GM23338 (cell line): ENCODE results near the gene TBCEL. TPM values are rescaled to one million over a fixed set of nuclear protein-coding genes. Genes with fewer than 3 reads are reported as not detected.

Experiments
- ATAC-seq: fragments of 200-7000 bp; cut with Tn5 transposase; 3 replicates; pipeline ENCODE4 v1.9.1; 2020
- DNase-seq: peaks from one replicate; pipeline ENCODE4 v3.0.0-alpha.2; 2015; ENCODE audit warnings: low spot score
- H2AFZ ChIP-seq: fragments of 200-600 bp; sonication (generic); 2 replicates; pipeline ENCODE4 v1.8.0; 2016; ENCODE audit warnings: antibody characterized with exemption, mild to moderate bottlenecking, moderate library complexity
- H3F3A ChIP-seq: fragments of 200-600 bp; sonication (generic); replicated peaks from 2 replicates; pipeline ENCODE4 v1.8.0; 2017; ENCODE audit warnings: antibody characterized with exemption, mixed run types, low read depth
- H3K27ac ChIP-seq: fragments of 200-600 bp; sonication (generic); 2 replicates; pipeline ENCODE4 v1.6.1; 2016; ENCODE audit warnings: low read depth
- H3K27me3 ChIP-seq: fragments of 200-600 bp; sonication (generic); 2 replicates; pipeline ENCODE4 v1.8.0; 2016; ENCODE audit warnings: mild to moderate bottlenecking, mixed run types, moderate library complexity; ENCODE audit not compliant: insufficient read depth
- H3K36me3 ChIP-seq: fragments of 200-600 bp; sonication (generic); 2 replicates; pipeline ENCODE4 v1.8.0; 2016; ENCODE audit warnings: mild to moderate bottlenecking; ENCODE audit not compliant: insufficient read depth
- H3K4me1 ChIP-seq: fragments of 200-600 bp; sonication (generic); 2 replicates; pipeline ENCODE4 v1.8.0; 2016; ENCODE audit warnings: mild to moderate bottlenecking, moderate library complexity; ENCODE audit not compliant: insufficient read depth
- H3K4me2 ChIP-seq: fragments of 200-600 bp; sonication (generic); 2 replicates; pipeline ENCODE4 v1.7.1; 2017; ENCODE audit warnings: mixed run types
- H3K4me3 ChIP-seq: fragments of 200-600 bp; sonication (generic); 2 replicates; pipeline ENCODE4 v1.6.1; 2016; ENCODE audit warnings: mixed run types
- H3K79me2 ChIP-seq: fragments of 200-600 bp; sonication (generic); replicated peaks from 2 replicates; pipeline ENCODE4 v1.8.0; 2017; ENCODE audit warnings: mild to moderate bottlenecking; ENCODE audit not compliant: insufficient read depth
- H3K9me2 ChIP-seq: fragments of 200-600 bp; sonication (generic); 2 replicates; pipeline ENCODE4 v1.8.0; 2017; ENCODE audit not compliant: insufficient read depth
- H4K20me1 ChIP-seq: fragments of 200-600 bp; sonication (generic); replicated peaks from 2 replicates; pipeline ENCODE4 v1.8.0; 2017; ENCODE audit warnings: mild to moderate bottlenecking; ENCODE audit not compliant: insufficient read depth
- H3K27ac Mint-ChIP-seq: 2 replicates; pipeline ENCODE4 v1.8.0; 2020; ENCODE audit warnings: inconsistent platforms, mild to moderate bottlenecking, moderate library complexity, mixed read lengths
- H3K27me3 Mint-ChIP-seq: 3 replicates; pipeline ENCODE4 v1.8.0; 2022; ENCODE audit warnings: low read depth, mild to moderate bottlenecking, moderate library complexity, mixed read lengths, inconsistent platforms; ENCODE audit not compliant: insufficient read depth, poor library complexity
- H3K36me3 Mint-ChIP-seq: 3 replicates; pipeline ENCODE4 v1.8.0; 2021; ENCODE audit warnings: low read depth, mild to moderate bottlenecking, inconsistent platforms, moderate library complexity, mixed read lengths
- H3K4me1 Mint-ChIP-seq: 3 replicates; pipeline ENCODE4 v1.8.0; 2020; ENCODE audit warnings: mild to moderate bottlenecking, inconsistent platforms, mixed read lengths
- H3K4me3 Mint-ChIP-seq: 3 replicates; pipeline ENCODE4 v1.8.0; 2021; ENCODE audit warnings: moderate library complexity, mild to moderate bottlenecking, inconsistent platforms, mixed read lengths
- H3K9me3 Mint-ChIP-seq: 3 replicates; pipeline ENCODE4 v1.8.0; 2020; ENCODE audit warnings: moderate library complexity, mild to moderate bottlenecking, inconsistent platforms, mixed read lengths
- CREB1 ChIP-seq: fragments of 250-450 bp; sonication (Bioruptor Pico); IDR thresholded peaks from 2 replicates; pipeline ENCODE4 v1.5.0; 2020; ENCODE audit warnings: low read depth, mild to moderate bottlenecking, moderate library complexity
- EZH2 ChIP-seq: fragments of 200-600 bp; sonication (generic); IDR thresholded peaks from one replicate; pipeline ENCODE4 v1.8.0; 2017; ENCODE audit warnings: antibody characterized with exemption, mild to moderate bottlenecking, low read depth; ENCODE audit not compliant: unreplicated experiment
- EZH2phosphoT487 ChIP-seq: fragments of 200-600 bp; sonication (generic); IDR thresholded peaks from one replicate; pipeline ENCODE4 v1.8.1; 2018; ENCODE audit warnings: antibody characterized with exemption; ENCODE audit not compliant: unreplicated experiment
- JUNB ChIP-seq: IDR thresholded peaks from one replicate; pipeline ENCODE4 v1.6.1; 2016; ENCODE audit warnings: antibody characterized with exemption; ENCODE audit not compliant: unreplicated experiment
- NANOG ChIP-seq: IDR thresholded peaks from 2 replicates; pipeline ENCODE4 v1.6.1; 2016; ENCODE audit warnings: antibody characterized with exemption, borderline replicate concordance
- POLR2AphosphoS5 ChIP-seq: IDR thresholded peaks from 2 replicates; pipeline ENCODE4 v1.6.1; 2016; ENCODE audit warnings: antibody characterized with exemption, low read depth
- STAT1 ChIP-seq: IDR thresholded peaks from one replicate; pipeline ENCODE4 v1.6.1; 2016; ENCODE audit warnings: antibody characterized with exemption; ENCODE audit not compliant: unreplicated experiment
- ZNF114 ChIP-seq: fragments of 250-450 bp; sonication (Bioruptor Pico); IDR thresholded peaks from 2 replicates; pipeline ENCODE4 v1.5.0; 2020; ENCODE audit warnings: mild to moderate bottlenecking, moderate library complexity
- ZNF331 ChIP-seq: fragments of 250-450 bp; sonication (Bioruptor Pico); IDR thresholded peaks from 2 replicates; pipeline ENCODE4 v1.5.0; 2020; ENCODE audit warnings: low read depth, mild to moderate bottlenecking, moderate library complexity
- polyA plus RNA-seq: library from polyadenylated mRNA; unstranded; fragments of >200 nt; fragmentation: Nextera tagmentation; extraction: Ambion mirVana; gene quantifications from 2 replicates; pipeline ENCODE4 v1.2.1, GENCODE V29; 2016
- total RNA-seq: library from RNA; depleted of rRNA; stranded (reverse); fragments of >200 nt; shearing (Covaris generic); gene quantifications from 2 replicates; pipeline ENCODE4 v1.2.3, GENCODE V29; 2014
- TF ChIP-seq, protein P1 (sequence below): fragments of 250-450 bp; sonication (Bioruptor Pico); IDR thresholded peaks from 2 replicates; pipeline ENCODE4 v1.5.0; 2020; ENCODE audit warnings: mild to moderate bottlenecking, moderate library complexity
- TF ChIP-seq, protein P2 (sequence below): IDR thresholded peaks from one replicate; pipeline ENCODE4 v1.6.1; 2018; ENCODE audit warnings: antibody characterized with exemption; ENCODE audit not compliant: unreplicated experiment
- TF ChIP-seq, protein P3 (sequence below): IDR thresholded peaks from 2 replicates; pipeline ENCODE4 v1.6.1; 2016; ENCODE audit warnings: antibody characterized with exemption
- TF ChIP-seq, protein P4 (sequence below), 2 experiments: fragments of 200-600 bp in 1 of 2; sonication (generic) in 1 of 2; conservative IDR thresholded peaks; 2 replicates each; pipeline versions ENCODE4 v1.5.1 to v1.6.1; 2016 to 2017; ENCODE audit warnings: antibody characterized with exemption in 2 of 2, low read depth in 2 of 2, mild to moderate bottlenecking in 2 of 2, moderate library complexity in 1 of 2

TBCEL gene
- total and polyA plus RNA-seq, 2 experiments from 2014 or later = 5.4 to 16.2 TPM

DNA sequence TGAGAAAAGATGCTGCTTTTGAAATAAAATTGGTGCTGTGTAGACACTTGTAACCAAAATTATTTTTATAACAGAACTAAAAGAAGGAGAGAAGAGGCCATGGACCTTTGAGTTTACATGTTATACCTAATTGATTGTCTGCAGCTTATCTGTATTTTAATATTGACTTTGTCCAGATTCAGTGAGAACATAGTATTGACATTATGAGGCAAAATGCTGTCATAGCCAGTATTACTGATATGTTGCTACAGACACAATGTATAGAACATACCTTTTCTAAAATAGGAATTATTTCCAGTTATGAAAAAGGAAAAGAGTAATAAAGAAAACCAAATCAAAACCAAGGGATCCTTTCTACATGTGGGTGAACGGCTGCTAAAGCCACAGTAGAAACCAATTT lies 65.7 kb downstream of the TBCEL start:
- no peaks in the 10 kb centered on the region for H3K4me1 Mint-ChIP-seq
- H4K20me1 ChIP-seq = no peaks in the 10 kb centered on the region
- no peak overlapping the region for H3K4me3 Mint-ChIP-seq
- H3K9me3 Mint-ChIP-seq = no peaks in the 10 kb centered on the region
- no peaks in the 10 kb centered on the region for H3K79me2 ChIP-seq
- H3K27ac Mint-ChIP-seq = no peak overlapping the region
- no peaks in the 10 kb centered on the region for H3K27me3 ChIP-seq
- no peak overlapping the region for H2AFZ ChIP-seq
- H3K27ac ChIP-seq = no peak overlapping the region
- H3K27me3 Mint-ChIP-seq = no peaks in the 10 kb centered on the region
- no peaks in the 10 kb centered on the region for H3K4me1 ChIP-seq
- H3K4me2 ChIP-seq = no peak overlapping the region
- ATAC-seq (no peak), DNase-seq (no peak)
- peaks cover 12% of the 10 kb centered on the region; the same call in 1 of the 2 replicates for H3K9me2 ChIP-seq
- no peaks in the 10 kb centered on the region; the same call in 2 of the 3 replicates for H3K36me3 Mint-ChIP-seq
- H3K36me3 ChIP-seq = no peaks in the 10 kb centered on the region
- no peak for TF ChIP-seq EZH2phosphoT487
- TF ChIP-seq EZH2 = no peak
- TF ChIP-seq ZNF331 (CRISPR knock-in tag) = no peak
- TF ChIP-seq, protein P1, sequence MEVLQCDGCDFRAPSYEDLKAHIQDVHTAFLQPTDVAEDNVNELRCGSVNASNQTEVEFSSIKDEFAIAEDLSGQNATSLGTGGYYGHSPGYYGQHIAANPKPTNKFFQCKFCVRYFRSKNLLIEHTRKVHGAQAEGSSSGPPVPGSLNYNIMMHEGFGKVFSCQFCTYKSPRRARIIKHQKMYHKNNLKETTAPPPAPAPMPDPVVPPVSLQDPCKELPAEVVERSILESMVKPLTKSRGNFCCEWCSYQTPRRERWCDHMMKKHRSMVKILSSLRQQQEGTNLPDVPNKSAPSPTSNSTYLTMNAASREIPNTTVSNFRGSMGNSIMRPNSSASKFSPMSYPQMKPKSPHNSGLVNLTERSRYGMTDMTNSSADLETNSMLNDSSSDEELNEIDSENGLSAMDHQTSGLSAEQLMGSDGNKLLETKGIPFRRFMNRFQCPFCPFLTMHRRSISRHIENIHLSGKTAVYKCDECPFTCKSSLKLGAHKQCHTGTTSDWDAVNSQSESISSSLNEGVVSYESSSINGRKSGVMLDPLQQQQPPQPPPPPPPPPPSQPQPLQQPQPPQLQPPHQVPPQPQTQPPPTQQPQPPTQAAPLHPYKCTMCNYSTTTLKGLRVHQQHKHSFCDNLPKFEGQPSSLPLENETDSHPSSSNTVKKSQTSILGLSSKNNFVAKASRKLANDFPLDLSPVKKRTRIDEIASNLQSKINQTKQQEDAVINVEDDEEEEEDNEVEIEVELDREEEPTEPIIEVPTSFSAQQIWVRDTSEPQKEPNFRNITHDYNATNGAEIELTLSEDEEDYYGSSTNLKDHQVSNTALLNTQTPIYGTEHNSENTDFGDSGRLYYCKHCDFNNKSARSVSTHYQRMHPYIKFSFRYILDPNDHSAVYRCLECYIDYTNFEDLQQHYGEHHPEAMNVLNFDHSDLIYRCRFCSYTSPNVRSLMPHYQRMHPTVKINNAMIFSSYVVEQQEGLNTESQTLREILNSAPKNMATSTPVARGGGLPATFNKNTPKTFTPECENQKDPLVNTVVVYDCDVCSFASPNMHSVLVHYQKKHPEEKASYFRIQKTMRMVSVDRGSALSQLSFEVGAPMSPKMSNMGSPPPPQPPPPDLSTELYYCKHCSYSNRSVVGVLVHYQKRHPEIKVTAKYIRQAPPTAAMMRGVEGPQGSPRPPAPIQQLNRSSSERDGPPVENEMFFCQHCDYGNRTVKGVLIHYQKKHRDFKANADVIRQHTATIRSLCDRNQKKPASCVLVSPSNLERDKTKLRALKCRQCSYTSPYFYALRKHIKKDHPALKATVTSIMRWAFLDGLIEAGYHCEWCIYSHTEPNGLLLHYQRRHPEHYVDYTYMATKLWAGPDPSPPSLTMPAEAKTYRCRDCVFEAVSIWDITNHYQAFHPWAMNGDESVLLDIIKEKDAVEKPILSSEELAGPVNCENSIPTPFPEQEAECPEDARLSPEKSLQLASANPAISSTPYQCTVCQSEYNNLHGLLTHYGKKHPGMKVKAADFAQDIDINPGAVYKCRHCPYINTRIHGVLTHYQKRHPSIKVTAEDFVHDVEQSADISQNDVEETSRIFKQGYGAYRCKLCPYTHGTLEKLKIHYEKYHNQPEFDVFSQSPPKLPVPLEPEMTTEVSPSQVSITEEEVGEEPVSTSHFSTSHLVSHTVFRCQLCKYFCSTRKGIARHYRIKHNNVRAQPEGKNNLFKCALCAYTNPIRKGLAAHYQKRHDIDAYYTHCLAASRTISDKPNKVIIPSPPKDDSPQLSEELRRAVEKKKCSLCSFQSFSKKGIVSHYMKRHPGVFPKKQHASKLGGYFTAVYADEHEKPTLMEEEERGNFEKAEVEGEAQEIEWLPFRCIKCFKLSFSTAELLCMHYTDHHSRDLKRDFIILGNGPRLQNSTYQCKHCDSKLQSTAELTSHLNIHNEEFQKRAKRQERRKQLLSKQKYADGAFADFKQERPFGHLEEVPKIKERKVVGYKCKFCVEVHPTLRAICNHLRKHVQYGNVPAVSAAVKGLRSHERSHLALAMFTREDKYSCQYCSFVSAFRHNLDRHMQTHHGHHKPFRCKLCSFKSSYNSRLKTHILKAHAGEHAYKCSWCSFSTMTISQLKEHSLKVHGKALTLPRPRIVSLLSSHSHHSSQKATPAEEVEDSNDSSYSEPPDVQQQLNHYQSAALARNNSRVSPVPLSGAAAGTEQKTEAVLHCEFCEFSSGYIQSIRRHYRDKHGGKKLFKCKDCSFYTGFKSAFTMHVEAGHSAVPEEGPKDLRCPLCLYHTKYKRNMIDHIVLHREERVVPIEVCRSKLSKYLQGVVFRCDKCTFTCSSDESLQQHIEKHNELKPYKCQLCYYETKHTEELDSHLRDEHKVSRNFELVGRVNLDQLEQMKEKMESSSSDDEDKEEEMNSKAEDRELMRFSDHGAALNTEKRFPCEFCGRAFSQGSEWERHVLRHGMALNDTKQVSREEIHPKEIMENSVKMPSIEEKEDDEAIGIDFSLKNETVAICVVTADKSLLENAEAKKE (CRISPR knock-in tag) = no peak
- TF ChIP-seq NANOG = no peak
- TF ChIP-seq POLR2AphosphoS5 = no peak
- no peak for TF ChIP-seq JUNB
- TF ChIP-seq, protein P2, sequence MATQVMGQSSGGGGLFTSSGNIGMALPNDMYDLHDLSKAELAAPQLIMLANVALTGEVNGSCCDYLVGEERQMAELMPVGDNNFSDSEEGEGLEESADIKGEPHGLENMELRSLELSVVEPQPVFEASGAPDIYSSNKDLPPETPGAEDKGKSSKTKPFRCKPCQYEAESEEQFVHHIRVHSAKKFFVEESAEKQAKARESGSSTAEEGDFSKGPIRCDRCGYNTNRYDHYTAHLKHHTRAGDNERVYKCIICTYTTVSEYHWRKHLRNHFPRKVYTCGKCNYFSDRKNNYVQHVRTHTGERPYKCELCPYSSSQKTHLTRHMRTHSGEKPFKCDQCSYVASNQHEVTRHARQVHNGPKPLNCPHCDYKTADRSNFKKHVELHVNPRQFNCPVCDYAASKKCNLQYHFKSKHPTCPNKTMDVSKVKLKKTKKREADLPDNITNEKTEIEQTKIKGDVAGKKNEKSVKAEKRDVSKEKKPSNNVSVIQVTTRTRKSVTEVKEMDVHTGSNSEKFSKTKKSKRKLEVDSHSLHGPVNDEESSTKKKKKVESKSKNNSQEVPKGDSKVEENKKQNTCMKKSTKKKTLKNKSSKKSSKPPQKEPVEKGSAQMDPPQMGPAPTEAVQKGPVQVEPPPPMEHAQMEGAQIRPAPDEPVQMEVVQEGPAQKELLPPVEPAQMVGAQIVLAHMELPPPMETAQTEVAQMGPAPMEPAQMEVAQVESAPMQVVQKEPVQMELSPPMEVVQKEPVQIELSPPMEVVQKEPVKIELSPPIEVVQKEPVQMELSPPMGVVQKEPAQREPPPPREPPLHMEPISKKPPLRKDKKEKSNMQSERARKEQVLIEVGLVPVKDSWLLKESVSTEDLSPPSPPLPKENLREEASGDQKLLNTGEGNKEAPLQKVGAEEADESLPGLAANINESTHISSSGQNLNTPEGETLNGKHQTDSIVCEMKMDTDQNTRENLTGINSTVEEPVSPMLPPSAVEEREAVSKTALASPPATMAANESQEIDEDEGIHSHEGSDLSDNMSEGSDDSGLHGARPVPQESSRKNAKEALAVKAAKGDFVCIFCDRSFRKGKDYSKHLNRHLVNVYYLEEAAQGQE = no peak
- TF ChIP-seq, protein P3, sequence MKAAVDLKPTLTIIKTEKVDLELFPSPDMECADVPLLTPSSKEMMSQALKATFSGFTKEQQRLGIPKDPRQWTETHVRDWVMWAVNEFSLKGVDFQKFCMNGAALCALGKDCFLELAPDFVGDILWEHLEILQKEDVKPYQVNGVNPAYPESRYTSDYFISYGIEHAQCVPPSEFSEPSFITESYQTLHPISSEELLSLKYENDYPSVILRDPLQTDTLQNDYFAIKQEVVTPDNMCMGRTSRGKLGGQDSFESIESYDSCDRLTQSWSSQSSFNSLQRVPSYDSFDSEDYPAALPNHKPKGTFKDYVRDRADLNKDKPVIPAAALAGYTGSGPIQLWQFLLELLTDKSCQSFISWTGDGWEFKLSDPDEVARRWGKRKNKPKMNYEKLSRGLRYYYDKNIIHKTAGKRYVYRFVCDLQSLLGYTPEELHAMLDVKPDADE = no peak
- TF ChIP-seq, protein P4, sequence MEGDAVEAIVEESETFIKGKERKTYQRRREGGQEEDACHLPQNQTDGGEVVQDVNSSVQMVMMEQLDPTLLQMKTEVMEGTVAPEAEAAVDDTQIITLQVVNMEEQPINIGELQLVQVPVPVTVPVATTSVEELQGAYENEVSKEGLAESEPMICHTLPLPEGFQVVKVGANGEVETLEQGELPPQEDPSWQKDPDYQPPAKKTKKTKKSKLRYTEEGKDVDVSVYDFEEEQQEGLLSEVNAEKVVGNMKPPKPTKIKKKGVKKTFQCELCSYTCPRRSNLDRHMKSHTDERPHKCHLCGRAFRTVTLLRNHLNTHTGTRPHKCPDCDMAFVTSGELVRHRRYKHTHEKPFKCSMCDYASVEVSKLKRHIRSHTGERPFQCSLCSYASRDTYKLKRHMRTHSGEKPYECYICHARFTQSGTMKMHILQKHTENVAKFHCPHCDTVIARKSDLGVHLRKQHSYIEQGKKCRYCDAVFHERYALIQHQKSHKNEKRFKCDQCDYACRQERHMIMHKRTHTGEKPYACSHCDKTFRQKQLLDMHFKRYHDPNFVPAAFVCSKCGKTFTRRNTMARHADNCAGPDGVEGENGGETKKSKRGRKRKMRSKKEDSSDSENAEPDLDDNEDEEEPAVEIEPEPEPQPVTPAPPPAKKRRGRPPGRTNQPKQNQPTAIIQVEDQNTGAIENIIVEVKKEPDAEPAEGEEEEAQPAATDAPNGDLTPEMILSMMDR (conservative IDR thresholded peaks at IDR 0.05; ENCODE audit: low read depth in 2 of 2) = no peak
- no peak for TF ChIP-seq ZNF114 (CRISPR knock-in tag)
- no peak for TF ChIP-seq CREB1
- no peak for TF ChIP-seq STAT1
- H3K4me3 ChIP-seq = no peak overlapping the region
- no peaks in the 10 kb centered on the region for H3F3A ChIP-seq
